ENCODE data around the gene RAB11FIP5. TPM values are rescaled to one million over a fixed set of nuclear protein-coding genes. Genes with fewer than 3 reads are reported as not detected.

RAB11FIP5 gene
- total and polyA plus RNA-seq, 4 donors: 10.0 to 23.8 (median 11.8) TPM

- Histone ChIP-seq H3K36me3 (ENCODE audit: control insufficient read depth in 4 of 4, insufficient read depth in 4 of 4, low read length in 4 of 4) (peaks cover 0 to 30% (median 0%) of the 10 kb centered on the region in 4 donors), H3K27ac (ENCODE audit: low read depth in 1 of 2, low read length in 1 of 2) (no peak overlapping the region), H3K9ac (ENCODE audit: insufficient read depth in 1 of 2, low read length in 2 of 2) (no peak overlapping the region), H3K27me3 (ENCODE audit: control insufficient read depth in 3 of 3, insufficient read depth in 3 of 3, low read length in 2 of 3) (no peaks in the 10 kb centered on the region), H3K9me3 (ENCODE audit: control insufficient read depth in 4 of 4, insufficient read depth in 3 of 4, low read length in 3 of 4) (no peaks in the 10 kb centered on the region), H3K4me1 (ENCODE audit: control insufficient read depth in 5 of 5, insufficient read depth in 5 of 5, low read length in 5 of 5) (peaks cover 0 to 2% (median 0%) of the 10 kb centered on the region in 5 donors), H3K4me3 (no peak overlapping the region)
- no peak for TF ChIP-seq CTCF (IDR thresholded peaks at IDR 0.05; ENCODE audit: control extremely low read depth, extremely low read depth)
- DNase-seq: peak in 2 of 3 donors; percentile 32
- ATAC-seq (ENCODE audit: insufficient read depth, low FRiP score): no peak
- 77 to 81% methylated on average over 7 of the region's 7 CpGs for WGBS, 2 donors
These were observed 28.6 kb downstream of the RAB11FIP5 start for GRCh38 chr2:73083886-73084800.

- ATAC-seq (ENCODE audit: insufficient read depth, low FRiP score) (no peak), DNase-seq (no peak)
- no peaks in the 10 kb centered on the region for H3K4me1 ChIP-seq (ENCODE audit: control insufficient read depth in 5 of 5, insufficient read depth in 5 of 5, low read length in 5 of 5)
- H3K9me3 ChIP-seq (ENCODE audit: control insufficient read depth in 4 of 4, insufficient read depth in 3 of 4, low read length in 3 of 4): no peaks in the 10 kb centered on the region
- no peak overlapping the region for H3K27ac ChIP-seq (ENCODE audit: low read depth in 1 of 2, low read length in 1 of 2)
- peaks cover 0 to 23% (median 0%) of the 10 kb centered on the region in 4 donors for H3K36me3 ChIP-seq (ENCODE audit: control insufficient read depth in 4 of 4, insufficient read depth in 4 of 4, low read length in 4 of 4)
- peak overlapping the region in 1 of 2 donors; percentile 1 for H3K9ac ChIP-seq (ENCODE audit: insufficient read depth in 1 of 2, low read length in 2 of 2)
- no peak for TF ChIP-seq CTCF (IDR thresholded peaks at IDR 0.05; ENCODE audit: control extremely low read depth, extremely low read depth)
- WGBS, 2 donors: 89 to 94% methylated on average over 13 of the region's 13 CpGs
- H3K4me3 ChIP-seq: no peak overlapping the region
- no peaks in the 10 kb centered on the region for H3K27me3 ChIP-seq (ENCODE audit: control insufficient read depth in 3 of 3, insufficient read depth in 3 of 3, low read length in 2 of 3)
These were observed 30.0 kb downstream of the RAB11FIP5 start for GRCh38 chr2:73082523-73083410.

- Histone ChIP-seq H3K36me3 (ENCODE audit: control insufficient read depth in 4 of 4, insufficient read depth in 4 of 4, low read length in 4 of 4) (peaks cover 0 to 17% (median 0%) of the 10 kb centered on the region in 4 donors), H3K9ac (ENCODE audit: insufficient read depth in 1 of 2, low read length in 2 of 2) (no peak overlapping the region), H3K27me3 (ENCODE audit: control insufficient read depth in 3 of 3, insufficient read depth in 3 of 3, low read length in 2 of 3) (no peaks in the 10 kb centered on the region), H3K4me1 (ENCODE audit: control insufficient read depth in 5 of 5, insufficient read depth in 5 of 5, low read length in 5 of 5) (no peaks in the 10 kb centered on the region), H3K4me3 (no peak overlapping the region), H3K27ac (ENCODE audit: low read depth in 1 of 2, low read length in 1 of 2) (no peak overlapping the region), H3K9me3 (ENCODE audit: control insufficient read depth in 4 of 4, insufficient read depth in 3 of 4, low read length in 3 of 4) (no peaks in the 10 kb centered on the region)
- DNase-seq (no peak), ATAC-seq (ENCODE audit: insufficient read depth, low FRiP score) (no peak)
- WGBS, 2 donors: 88 to 94% methylated on average over 16 of the region's 16 CpGs
- TF ChIP-seq CTCF (IDR thresholded peaks at IDR 0.05; ENCODE audit: control extremely low read depth, extremely low read depth): no peak
These were observed 31.5 kb downstream of the RAB11FIP5 start for GRCh38 chr2:73081181-73081671.

All from lung (tissue), 12 donors.